Activated T-cell treated with anti-CD3 and anti-CD28 coated beads, Interleukin-2, amount 50 U/mL, for 1 hour (primary cell): ENCODE data around the gene MYBBP1A.
"Not testable (repeated sequence)": the region's sequence is repeated elsewhere in the genome, so short reads cannot be mapped to it uniquely, and the experiment has no call there.

Experiments used
- DNase-seq: peaks from one replicate; pipeline ENCODE4 v3.0.0-alpha.2; 2020

Gene MYBBP1A

DNA sequence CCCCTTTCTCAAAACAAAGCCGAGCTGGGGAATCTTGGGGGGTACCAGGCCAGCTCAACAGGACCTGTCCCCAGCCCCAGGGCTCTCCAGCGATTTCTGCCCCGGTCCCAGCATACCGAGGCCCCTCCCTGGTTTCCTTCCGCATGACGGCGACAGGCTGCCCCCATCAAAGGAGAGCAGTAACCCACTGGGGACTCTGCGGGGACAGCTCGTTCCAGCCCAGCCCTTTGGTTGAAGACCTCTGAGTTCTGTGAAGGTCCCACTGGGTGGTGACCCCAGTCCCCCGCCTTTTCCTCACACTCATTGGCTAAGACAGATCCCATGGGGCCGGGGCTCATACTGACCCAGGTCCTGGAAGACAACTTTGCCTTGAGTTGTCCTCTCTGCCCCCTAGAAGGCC lies 33.2 kb upstream of the MYBBP1A start:
- DNase-seq: no peak

DNA sequence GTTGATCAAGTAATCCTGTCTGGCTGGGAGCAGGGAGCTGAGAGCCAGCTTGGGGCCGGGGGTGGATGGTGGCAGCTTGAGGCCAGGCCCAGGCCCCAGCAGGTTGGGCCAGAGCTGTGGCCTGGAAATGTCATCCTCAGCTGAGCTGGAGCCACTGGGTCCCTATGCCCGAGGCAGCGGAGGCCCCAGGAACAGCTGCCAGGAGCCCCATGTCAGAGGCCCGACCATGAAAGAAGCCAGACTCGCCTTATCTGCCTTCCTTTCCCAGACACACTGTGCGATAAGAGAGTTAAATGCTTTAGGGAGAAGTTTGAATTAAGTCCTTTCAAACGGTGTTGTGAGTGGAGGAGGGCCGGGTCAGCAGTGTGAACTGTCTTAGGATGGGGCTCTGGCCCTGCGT lies 32.6 kb upstream of the MYBBP1A start:
- no peak for DNase-seq

DNA sequence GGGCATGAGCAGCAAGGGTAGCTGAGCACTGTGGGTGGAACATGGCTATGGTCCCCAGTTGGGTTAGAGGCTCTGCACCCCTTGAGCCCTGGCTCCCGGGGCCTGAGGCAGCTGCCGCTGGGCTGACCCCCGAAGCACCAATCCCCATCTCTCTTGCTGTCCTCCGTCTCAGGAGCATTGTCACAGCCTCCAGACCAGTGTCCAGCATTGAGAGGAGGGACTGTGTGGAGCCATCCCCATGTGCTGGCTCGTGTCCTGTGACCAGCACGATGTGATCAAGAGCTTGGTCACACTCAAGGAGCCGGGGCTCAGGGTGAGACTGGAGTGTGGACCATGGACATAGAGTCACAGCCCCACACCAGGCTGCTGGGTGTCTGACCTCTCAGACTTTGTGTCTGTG lies 32.0 kb upstream of the MYBBP1A start:
- DNase-seq: no peak

DNA sequence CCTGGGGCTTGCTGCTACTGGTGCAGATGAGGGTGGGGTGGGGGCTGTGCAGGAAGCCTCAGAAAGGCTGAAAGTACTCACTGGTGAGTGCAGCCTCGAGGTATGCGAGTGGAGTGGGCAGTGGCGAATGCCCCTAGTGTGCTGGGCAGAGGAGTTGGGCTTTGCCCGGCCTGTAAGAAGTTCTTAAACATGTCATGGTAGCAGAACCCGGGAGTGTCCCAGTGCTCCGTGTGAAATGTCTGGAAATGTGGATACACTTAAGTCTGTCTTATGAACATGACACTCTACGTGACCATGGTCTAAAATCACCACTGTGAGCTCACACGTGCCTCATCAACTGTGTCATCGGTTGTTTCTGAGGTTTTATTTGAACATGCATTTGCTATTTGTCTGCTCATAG lies 30.9 kb upstream of the MYBBP1A start:
- DNase-seq: no peak

DNA sequence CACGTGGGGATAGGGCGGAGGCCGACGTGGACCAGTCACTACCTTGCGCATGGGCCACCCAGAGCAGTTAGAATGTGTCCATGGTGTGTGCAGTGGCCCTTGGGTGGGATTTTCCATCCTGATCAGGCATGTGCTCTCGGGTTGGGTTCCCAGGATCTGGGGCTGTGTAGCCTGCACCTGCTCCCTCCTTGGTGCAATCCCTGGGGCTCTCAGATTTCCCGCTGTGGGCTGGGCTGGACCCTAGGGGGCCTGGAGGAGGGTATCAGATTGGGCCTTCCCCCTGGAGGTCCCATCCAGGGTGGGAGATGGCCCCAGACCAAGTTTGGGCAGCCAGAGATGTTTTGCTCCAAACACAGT lies 30.4 kb upstream of the MYBBP1A start:
- no peak for DNase-seq

DNA sequence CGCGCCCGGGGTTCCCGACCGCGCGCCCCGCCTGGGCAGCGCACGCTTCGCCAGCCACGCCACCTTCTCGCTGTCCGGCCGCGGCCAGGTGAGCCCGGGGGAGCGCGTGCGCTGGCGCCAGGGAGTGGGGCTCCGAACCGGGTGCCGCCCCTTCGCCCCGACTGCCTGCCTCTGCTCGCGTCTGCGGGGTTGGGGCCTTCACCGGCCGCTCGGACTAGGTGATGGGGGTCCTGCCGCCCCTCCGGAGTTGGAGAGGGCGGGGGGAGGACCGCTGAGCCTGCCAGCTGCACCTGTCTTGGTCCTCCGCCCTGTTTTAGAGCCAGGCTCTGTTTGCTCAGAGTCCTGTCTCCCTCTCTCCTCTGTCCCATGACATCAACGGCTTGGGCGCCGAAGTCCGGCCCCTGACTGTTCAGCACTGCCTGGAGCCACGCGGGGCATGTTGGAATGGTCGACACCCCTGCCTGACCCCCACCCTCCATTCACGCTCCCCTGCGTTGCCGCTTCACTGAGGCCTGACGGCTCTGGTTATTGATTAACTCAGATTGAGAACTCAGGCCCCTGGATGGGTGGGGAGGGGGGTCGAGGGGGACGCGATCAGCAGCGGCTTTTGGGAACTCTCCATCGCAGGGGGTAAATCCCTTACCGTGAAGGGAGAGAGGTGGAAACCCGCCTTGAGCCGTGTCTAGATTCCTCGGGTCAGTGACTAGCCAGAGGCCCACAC lies 29.9 kb upstream of the MYBBP1A start:
- no peak for DNase-seq

DNA sequence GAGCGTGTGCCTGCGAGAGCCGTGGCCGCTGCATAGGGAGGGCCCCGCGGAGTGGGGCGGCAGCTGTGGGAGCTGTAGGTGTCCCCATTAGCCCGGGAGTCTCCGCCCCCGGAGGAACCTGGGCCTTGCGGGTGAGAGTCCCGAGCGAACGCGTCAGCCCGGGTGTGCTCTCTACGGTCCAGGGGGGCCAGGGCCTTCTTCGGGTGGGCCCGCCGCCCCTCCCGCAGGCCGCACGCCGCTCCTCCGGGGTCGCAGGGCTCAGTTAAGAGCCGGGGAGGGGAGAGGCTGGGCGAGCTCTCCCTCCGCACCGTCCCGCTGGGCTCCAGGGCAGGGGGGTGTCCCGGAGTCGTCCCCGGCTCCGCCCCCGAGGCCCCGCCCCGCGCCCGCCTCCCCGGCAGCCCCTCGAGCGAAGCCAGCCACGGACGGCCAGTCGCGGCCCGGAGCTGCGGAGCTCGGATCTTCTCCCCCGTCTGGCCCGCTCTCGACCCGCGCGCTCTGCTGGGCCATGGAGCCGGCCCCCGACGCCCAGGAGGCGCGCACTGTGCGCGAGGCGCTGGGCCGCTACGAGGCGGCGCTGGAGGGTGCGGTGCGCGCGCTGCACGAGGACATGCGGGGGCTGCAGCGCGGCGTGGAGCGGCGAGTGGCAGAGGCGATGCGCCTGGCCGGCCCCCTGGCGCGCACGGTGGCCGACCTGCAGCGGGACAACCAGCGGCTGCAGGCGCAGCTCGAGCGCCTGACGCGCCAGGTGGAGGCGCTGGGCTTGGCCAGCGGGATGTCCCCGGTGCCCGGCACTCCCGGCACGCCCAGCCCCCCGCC lies 29.1 kb upstream of the MYBBP1A start, which contains the start of gene SMTNL2:
Gene SMTNL2, plus strand, starts transcription at position 429 of the 816 bp plus-strand sequence. Its CDS starts 77 bp downstream, at position 506.
- DNase-seq: peak; percentile 36

DNA sequence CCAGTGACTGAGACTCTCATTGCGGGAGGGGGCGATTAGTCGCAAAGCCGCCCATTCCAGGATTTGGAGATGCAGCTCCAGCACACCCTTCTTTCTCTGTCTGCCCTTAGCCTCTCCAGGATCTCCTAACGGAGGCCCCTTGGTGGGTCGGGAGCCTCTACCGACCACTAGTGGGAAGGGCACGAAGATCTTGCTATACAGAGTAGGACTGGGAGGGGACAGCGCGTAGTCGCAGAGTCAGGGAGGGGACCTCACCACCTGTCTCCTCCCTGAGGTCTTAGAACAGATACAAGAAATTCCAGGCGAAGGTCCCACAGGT lies 28.6 kb upstream of the MYBBP1A start:
- no peak for DNase-seq

DNA sequence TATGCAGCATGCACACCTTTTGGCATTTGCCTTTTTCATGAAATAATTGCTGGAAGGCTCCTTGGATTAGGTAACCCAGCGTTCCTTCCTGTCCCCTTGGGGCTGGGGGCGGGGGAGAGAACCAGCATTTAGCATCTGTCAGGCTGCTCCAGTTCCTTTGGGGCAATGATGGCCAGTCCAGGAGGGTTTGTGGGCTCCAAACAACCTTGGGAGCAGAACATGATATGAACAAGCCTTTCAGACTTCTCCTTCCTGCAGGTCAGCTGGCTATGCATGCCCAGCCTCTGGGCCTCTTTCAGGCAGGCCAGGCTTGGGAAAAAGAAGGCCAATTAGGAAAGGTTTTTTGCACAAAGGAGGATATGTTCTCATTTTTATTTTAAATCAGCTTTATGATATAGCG lies 28.0 kb upstream of the MYBBP1A start:
- DNase-seq: no peak

DNA sequence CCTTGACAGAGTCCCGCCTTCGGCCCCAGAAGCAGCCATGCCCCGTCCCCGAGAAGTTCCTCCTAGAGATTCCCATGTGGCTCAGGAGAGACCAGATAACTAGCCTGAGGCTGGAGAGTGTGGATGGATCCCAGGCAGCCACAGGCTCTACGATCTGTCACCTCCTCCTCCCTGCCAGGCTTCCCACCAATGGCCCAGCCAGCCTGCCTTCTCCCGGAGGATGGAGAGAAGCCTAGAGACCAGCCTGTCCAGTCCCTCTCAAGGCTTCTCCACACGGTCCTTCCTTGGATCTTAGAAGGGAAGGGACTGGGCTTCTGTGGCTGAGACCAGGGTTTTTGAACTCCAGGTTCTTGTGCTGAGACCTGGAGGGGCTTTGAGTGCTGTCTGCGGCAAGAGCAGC lies 27.5 kb upstream of the MYBBP1A start:
- DNase-seq: no peak

DNA sequence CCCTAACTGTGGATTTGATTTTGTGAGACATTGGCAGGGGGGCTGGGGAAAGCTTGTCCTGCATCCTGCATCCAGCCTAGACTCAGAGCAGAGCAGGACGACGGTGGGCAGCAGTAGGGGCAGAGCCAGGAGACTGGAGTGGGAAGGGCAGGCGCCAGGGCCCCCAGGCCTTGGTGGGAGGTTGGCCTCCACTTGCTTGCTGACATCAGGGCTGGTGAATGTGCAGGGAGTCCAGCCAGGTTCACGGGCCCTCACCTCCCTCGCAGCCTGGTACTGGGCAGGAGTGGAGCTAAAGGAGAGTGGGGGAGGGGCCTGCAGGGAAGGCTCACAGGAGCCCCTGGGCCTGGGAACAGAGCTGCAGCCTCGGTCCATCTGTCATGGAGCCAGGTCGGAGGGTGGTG lies 26.9 kb upstream of the MYBBP1A start:
- DNase-seq: no peak

DNA sequence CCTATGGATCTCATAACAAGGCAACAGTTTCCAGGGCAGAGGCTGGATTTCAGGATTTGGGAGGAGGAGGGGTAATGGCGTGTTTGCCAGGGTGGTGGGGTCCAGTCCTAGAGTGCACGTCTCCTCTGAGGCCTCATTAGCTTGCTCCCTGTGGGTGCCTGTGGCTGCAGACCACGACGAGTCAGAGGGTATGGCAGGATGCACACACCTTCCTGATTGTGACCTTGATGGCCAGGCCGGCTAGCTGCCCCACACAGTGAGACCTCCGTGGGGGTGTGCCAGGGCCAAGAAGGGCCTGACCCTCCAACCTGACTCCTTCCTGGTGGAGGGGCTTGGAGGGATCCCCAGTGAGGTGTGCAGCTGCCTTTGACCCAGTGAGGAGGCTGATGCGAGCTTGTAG lies 25.1 kb upstream of the MYBBP1A start:
- DNase-seq: no peak

DNA sequence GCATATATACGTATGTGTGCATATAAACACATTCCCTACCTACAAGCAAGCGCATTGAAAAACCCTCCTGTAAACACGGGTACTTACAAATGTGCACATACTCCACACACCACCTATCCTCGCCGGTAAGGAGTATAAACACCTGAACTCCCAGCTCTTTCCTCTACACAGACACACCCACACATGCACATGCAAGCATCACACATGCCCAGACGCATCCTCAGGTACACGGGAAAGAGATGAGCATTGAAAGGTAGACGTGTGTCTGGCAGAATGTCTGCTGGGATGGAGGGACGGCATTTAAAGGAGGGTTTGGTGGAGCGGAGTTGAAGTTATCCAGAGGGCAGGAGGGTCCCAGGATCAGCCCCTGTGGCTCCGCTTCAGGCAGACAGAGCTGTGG lies 24.5 kb upstream of the MYBBP1A start:
- DNase-seq: no peak

DNA sequence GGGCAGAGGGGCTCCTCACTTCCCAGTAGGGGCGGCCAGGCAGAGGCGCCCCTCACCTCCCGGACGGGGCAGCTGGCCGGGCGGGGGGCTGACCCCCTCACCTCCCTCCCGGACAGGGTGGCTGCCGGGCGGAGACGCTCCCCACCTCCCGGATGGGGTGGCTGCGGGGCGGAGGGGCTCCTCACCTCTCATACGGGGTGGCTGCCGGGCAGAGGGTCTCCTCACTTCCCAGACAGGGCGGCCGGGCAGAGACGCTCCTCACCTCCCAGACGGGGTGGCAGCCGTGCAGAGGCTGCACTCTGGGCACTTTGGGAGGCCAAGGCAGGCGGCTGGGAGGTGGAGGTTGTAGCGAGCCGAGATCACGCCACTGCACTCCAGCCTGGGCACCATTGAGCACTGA lies 23.2 kb upstream of the MYBBP1A start:
- DNase-seq: not testable (repeated sequence)

DNA sequence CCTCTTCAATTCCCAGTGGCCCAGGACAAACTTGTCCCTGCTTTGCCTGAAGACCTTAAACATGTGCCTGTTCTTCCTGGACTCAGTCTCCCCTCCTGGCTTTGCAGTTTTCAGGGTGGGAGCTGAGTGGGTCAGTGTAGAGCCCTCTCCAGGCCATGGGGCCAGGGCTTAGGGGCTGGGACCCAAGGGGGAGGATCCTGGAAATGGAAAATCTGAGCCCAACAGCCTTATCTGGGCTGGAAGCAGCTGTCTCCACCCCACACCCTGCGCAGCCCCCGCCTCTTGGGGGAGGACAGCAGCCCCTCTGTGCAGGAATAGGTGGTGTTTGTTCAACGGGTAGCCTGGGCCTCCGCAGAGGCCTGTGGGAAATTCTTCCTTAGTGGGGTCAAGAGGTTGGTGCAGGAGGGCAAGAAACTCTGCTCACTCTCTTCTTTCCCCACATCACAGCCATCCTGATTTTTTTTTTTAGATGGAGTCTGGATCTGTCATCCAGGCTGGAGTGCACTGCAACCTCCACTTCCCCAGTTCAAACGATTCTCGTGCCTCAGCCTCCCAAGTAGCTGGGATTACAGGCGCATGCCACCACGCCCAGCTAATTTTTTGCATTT lies 22.3 kb upstream of the MYBBP1A start:
- no peak for DNase-seq

DNA sequence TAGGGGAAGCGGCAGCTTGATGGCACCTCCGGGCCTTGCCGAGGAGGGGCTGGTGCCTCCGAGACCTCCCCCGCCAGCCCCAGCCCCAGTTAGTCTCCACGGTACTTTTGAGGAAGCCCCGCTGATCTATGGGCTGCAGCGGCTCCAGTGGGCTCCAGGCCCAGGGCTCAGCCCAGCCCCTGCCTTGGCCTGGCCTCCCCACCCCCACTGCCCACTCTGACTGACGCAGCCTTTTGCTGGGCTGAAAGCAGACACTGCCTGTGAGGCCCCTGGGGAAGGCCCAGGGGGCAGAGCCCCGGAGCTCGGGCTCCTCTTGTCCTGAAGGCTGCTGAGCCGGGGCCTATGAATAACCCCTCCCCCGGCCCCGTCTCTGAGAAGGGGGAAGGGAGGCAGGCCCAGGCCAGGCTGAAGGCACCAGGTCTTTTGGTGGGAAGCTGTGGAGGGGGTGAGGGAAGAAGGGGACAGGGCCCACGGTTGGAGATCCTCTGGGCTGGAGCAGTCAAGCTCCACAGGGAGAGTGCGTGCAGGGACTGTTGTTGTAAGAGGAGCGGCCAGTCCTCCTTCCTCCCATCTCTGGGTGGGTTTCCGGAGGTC lies 21.6 kb upstream of the MYBBP1A start:
- DNase-seq: no peak

DNA sequence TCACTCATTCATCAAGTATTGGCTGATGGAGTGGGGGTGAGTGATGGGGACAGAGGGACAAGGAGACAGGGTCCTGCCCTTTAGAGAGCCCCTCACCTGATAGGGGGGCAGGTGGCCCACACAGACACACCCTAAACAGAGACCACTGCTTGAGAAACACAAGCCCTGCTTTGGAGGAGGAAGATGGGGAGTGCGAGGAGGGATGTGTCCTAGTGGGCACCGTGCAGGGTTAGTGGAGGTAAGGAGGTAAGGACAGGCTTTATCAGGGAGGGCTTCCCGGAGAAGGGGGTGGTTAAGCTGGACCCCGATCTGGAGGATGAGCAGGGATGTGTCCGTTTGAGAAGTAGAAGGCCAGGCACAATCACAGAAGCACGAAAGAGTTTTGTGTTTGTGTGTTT lies 21.0 kb upstream of the MYBBP1A start:
- DNase-seq: no peak

DNA sequence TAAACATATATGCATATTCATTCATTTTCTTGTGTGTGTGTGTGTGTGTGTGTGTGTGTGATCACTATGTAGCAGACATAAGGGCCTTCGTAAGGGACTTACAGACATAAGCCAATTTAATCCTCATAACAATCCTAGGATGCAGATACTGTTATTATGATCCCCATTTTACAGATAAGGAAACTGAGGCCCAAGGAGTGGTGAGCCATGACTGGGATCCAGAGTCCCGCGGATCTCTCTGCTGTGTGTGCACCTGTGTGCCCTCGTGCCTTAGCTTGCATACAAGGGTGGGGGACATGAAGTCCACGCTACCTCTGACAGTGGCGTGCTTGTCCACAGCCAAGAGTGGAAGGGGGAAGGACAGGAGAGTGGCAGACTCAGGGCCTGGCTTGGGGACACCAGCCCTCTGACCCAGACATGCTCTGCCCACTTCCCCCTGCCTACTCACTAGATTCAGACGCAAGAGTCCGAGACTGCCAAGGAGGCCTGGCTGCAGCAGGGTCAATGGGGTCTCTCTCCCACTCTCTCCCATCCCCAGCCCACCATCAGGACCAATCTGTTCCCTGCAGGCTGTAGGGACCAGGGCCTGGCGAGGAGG lies 19.4 kb upstream of the MYBBP1A start:
- DNase-seq: no peak

DNA sequence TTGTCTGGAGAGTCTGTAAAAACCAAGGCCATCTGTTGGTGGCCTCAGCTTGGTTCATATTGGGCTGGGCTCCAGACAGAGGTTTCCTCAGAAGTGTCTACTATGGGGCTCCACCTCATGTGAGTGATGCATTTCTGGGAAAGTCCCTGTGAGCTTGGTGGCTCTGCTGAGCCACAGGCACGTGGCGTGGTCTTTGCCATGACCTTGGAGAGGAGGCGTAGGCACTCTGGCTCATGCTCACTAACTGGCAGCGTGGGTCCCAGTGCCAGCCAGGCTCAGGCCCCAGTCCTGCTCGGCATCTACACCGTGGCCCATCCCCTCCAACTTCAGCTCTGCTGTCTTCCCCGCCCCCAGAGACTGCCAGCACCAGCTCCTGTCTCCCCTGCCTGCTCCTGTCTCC lies 18.5 kb upstream of the MYBBP1A start:
- DNase-seq: peak; percentile 34

DNA sequence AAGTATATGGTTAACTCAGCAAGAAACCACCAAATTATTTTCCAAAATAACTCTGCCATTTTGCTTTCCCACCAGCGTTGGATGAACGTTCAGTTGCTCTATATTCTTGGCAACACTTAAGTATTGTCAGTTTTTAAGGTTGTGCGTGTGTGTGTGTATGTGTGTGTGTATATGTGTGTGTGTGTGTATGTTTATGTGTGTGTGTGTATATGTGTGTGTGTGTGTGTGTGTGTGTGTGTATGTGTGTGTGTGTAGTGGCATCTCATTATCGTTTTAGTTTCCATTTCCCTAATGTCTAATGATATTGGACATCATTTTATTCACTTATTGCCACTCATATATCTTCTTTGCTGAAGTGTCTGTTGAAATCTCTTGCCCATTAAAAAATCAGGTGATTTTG lies 17.9 kb upstream of the MYBBP1A start:
- DNase-seq: no peak

DNA sequence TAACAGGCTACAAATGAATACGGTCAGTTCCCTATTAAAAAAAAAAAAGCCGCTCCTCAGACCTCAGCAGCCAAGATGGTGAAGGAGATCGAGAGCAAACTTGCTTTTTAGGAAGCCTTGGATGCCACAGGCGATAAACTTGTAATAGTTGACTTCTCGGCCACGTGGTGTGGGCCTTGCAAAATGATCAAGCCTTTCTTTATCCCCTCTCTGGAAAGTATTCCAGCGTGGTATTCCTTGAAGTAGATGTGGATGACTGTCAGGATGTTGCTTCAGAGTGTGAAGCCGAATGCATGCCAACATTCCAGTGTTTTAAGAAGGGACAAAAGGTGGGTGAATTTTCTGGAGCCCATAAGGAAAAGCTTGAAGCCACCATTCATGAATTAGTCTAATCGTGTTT lies 16.9 kb upstream of the MYBBP1A start:
- DNase-seq: no peak

DNA sequence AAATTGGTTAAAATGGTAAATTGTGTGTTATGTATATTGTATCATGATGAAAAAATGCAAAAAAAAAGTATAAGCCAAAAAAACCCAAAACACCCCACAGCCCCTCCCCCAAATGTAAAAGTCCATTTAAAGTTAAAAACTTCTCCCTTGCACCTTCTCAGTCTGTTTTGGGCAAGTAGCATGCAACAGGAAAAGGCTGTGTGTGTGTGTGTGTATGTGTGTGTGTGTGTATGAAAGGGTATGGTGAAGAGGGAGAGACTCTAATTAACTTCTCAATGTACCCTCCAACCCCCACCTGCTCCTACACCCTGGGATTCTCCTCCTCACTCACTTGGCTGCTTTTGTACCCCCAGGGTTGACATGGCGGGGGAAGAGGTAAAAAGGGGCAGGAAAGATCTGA lies 14.4 kb upstream of the MYBBP1A start:
- DNase-seq: no peak

DNA sequence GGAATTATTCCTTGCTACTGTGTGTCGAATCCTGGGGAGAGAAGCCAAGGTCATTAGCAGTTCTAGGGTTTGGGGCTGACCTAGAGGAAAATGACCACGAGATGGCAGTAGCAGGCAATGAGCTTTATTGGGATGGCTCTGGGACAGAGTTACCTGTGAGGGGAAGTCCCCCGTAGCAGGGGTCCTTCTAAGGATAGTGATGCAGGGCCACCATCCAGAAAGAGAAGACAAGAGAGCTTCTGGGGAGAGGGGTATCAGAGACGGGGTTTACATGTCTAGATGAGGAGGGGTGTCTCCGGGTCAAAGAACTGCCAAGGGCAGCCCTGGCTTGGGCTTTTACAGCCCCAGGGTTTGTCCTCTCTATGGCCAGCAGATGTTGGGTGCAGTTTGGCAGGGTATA lies 11.6 kb upstream of the MYBBP1A start:
- DNase-seq: no peak
